K562 (cell line): ENCODE data around the gene EIF3J. TPM values are rescaled to one million over a fixed set of nuclear protein-coding genes. Genes with fewer than 3 reads are reported as not detected.

Source experiments
- ATAC-seq: fragments of 200-7000 bp; cut with Tn5 transposase; 3 replicates; pipeline ENCODE4 v1.9.1; 2020; ENCODE audit warnings: moderate library complexity
- BruUV-seq: library from RNA; stranded (reverse); fragments of 400-500 nt; replicated peaks from 2 replicates; lab custom pipeline; 2021; lab: Mats Ljungman, UMichigan
- CTCF ChIA-PET: fragments of 300-600 bp; formaldehyde crosslinking; extraction: SDS; loops from one replicate; lab custom pipeline; 2021; ENCODE audit warnings: low intra/inter-chr PET ratio; lab: Yijun Ruan, JAX
- POLR2A ChIA-PET: fragments of 300-600, 350-650 bp; sonication (Branson Sonifier 250); formaldehyde crosslinking; extraction: SDS; loops from one replicate; lab custom pipeline; 2021; ENCODE audit warnings: antibody characterized with exemption, inconsistent platforms; lab: Yijun Ruan, JAX
- DNase-seq, 4 experiments: peaks; one replicate each; pipeline versions ENCODE4 v3.0.0 to v3.0.0-alpha.2; 2011 to 2018; ENCODE audit warnings: low spot score in 3 of 4, mixed read lengths in 3 of 4; ENCODE audit errors: extremely low read depth in 1 of 4
- FAIRE-seq: peaks from 2 replicates; lab custom pipeline; 2011; peaks lifted over from hg19 to GRCh38; lab: Jason Lieb, UNC
- H2AFZ ChIP-seq: 2 replicates; pipeline ENCODE4 v1.6.0; 2011; ENCODE audit warnings: low read depth, low read length, control low read depth, inconsistent platforms
- H3K27ac ChIP-seq: fragments of 200-600 bp; 3 replicates; pipeline ENCODE4 v1.8.0; 2011; ENCODE audit warnings: low read depth, mild to moderate bottlenecking, control low read depth, inconsistent platforms, low read length, moderate library complexity, mixed read lengths; ENCODE audit errors: extremely low read depth
- H3K27me3 ChIP-seq, 2 experiments: fragments of 300-600 bp in 1 of 2; 2 replicates in 1 of 2; 3 replicates in 1 of 2; pipeline versions ENCODE4 v1.6.0 to v1.8.0; 2011; ENCODE audit warnings: inconsistent platforms in 2 of 2, low read length in 2 of 2, mild to moderate bottlenecking in 1 of 2, mixed read lengths in 1 of 2, moderate library complexity in 1 of 2; ENCODE audit not compliant: control insufficient read depth in 2 of 2, insufficient read depth in 2 of 2
- H3K36me3 ChIP-seq: fragments of 300-600 bp; 3 replicates; pipeline ENCODE4 v1.8.0; 2011; ENCODE audit warnings: mild to moderate bottlenecking, low read length, inconsistent platforms; ENCODE audit not compliant: control insufficient read depth, insufficient read depth
- H3K4me1 ChIP-seq, 2 experiments: fragments of 200-600 bp in 1 of 2; replicated peaks in 1 of 2; 2 replicates in 1 of 2; 3 replicates in 1 of 2; pipeline versions ENCODE4 v1.5.1 to v1.8.0; 2011; ENCODE audit warnings: inconsistent platforms in 2 of 2, low read length in 2 of 2, mild to moderate bottlenecking in 1 of 2, mixed read lengths in 1 of 2, moderate library complexity in 1 of 2; ENCODE audit not compliant: control insufficient read depth in 2 of 2, insufficient read depth in 2 of 2
- H3K4me2 ChIP-seq: 2 replicates; pipeline ENCODE4 v1.6.1; 2011; ENCODE audit warnings: low read length, control low read depth, inconsistent platforms, mixed read lengths; ENCODE audit not compliant: insufficient read depth
- H3K4me3 ChIP-seq: fragments of 200-600 bp; sonication (generic), shearing (Covaris generic); 2 replicates; pipeline ENCODE4 v1.5.1; 2016; ENCODE audit warnings: control low read depth, inconsistent platforms
- H3K79me2 ChIP-seq: fragments of 200-600 bp; 3 replicates; pipeline ENCODE4 v1.8.0; 2011; ENCODE audit warnings: low read length, inconsistent platforms; ENCODE audit not compliant: control insufficient read depth, insufficient read depth
- H3K9ac ChIP-seq, 2 experiments: 2 replicates each; pipeline versions ENCODE4 v1.6.0 to v1.6.1; 2011; ENCODE audit warnings: low read depth in 2 of 2, low read length in 2 of 2, control low read depth in 1 of 2, inconsistent platforms in 1 of 2, mild to moderate bottlenecking in 1 of 2, mixed read lengths in 1 of 2; ENCODE audit not compliant: insufficient read depth in 1 of 2
- H3K9me1 ChIP-seq: one replicate; pipeline ENCODE4 v1.6.0; 2011; ENCODE audit warnings: inconsistent platforms, mild to moderate bottlenecking, low read length, moderate library complexity; ENCODE audit not compliant: control insufficient read depth, insufficient read depth
- H3K9me3 ChIP-seq: replicated peaks from 2 replicates; pipeline ENCODE4 v1.5.1; 2011; ENCODE audit warnings: low read depth, low read length, inconsistent platforms; ENCODE audit not compliant: control insufficient read depth, insufficient read depth
- H4K20me1 ChIP-seq: replicated peaks from 2 replicates; pipeline ENCODE4 v1.6.1; 2011; ENCODE audit warnings: low read length, inconsistent platforms, mixed read lengths; ENCODE audit not compliant: control insufficient read depth, insufficient read depth
- ATF1 ChIP-seq, 2 experiments: fragments of 450-650 bp in 1 of 2; IDR thresholded peaks; 2 replicates each; pipeline ENCODE4 v1.6.1; 2016; ENCODE audit warnings: missing compliant biosample characterization in 1 of 2, missing genetic modification characterization in 1 of 2
- BHLHE40 ChIP-seq: IDR thresholded peaks from 2 replicates; pipeline ENCODE4 v1.6.1; 2011; ENCODE audit warnings: low read length, improper control_type of control experiment
- KDM5B ChIP-seq: fragments of 200-600 bp; sonication (generic); IDR thresholded peaks from 2 replicates; pipeline ENCODE4 v1.6.1; 2012; ENCODE audit warnings: low read depth, mild to moderate bottlenecking, moderate library complexity, low read length, control low read depth, inconsistent platforms; ENCODE audit not compliant: insufficient replicate concordance
- SMARCE1 ChIP-seq: fragments of 450-650 bp; IDR thresholded peaks from 2 replicates; pipeline ENCODE4 v1.7.1; 2016; ENCODE audit warnings: mild to moderate bottlenecking
- USF1 ChIP-seq: sonication (generic); formaldehyde crosslinking; IDR thresholded peaks from 2 replicates; pipeline ENCODE4 v1.9.0; 2022; ENCODE audit warnings: mild to moderate bottlenecking, missing genetic modification reagents
- WGBS: fragments of 100-300 bp; shearing (Covaris generic); methylation state at CpG from one replicate; pipeline ENCODE4 v1.1.6; 2016; ENCODE audit warnings: low coverage, mixed read lengths; ENCODE audit not compliant: insufficient coverage; ENCODE audit errors: missing lambda C conversion rate; 5-methylcytosine and 5-hydroxymethylcytosine counted together
- in situ Hi-C: fragments of 300-500 bp; cut with MboI; formaldehyde crosslinking; loops from 4 replicates; pipeline ENCODE4 v1.15.0; 2018; ENCODE audit warnings: inconsistent platforms, mixed read lengths
- intact Hi-C: fragments of 100-400 bp; cut with micrococcal nuclease; formaldehyde crosslinking; loops from 2 replicates; pipeline ENCODE4 v1.14.2; 2022
- polyA plus RNA-seq, 8 experiments: library from polyadenylated mRNA; depleted of rRNA in 4 of 8; stranded (reverse) in 5 of 8; unstranded in 3 of 8; fragments of >200 nt; fragmentation: Nextera tagmentation in 2 of 8; fragmentation: Illumina TruSeq in 1 of 8; extraction: Ambion mirVana in 2 of 8; extraction: Trizol in 1 of 8; gene quantifications; 2 replicates each; pipeline versions ENCODE4 v1.2.1 to v1.2.3, GENCODE V29; 2011 to 2014; ENCODE audit warnings: inconsistent platforms in 1 of 8, missing spikeins in 1 of 8
- total RNA-seq, 7 experiments: library from RNA; depleted of rRNA in 6 of 7; stranded (reverse); fragments of >200 nt in 6 of 7; fragmentation: Illumina TruSeq in 2 of 7; extraction: Trizol in 2 of 7; gene quantifications; 2 replicates each; pipeline versions ENCODE4 v1.2.1 to v1.2.3, GENCODE V29; 2011 to 2021; ENCODE audit warnings: low replicate concordance in 1 of 7
- TF ChIP-seq, protein P1 (sequence below): sonication (generic); formaldehyde crosslinking; IDR thresholded peaks from 2 replicates; pipeline ENCODE4 v1.8.1; 2023; ENCODE audit warnings: mild to moderate bottlenecking, missing genetic modification reagents

The EIF3J gene
- total and polyA plus RNA-seq, 9 of the 15 experiments (the other 6 are each of a cell fraction or from before 2014, with no cell fraction given) = 44.2 to 217 (median 151) TPM

DNA sequence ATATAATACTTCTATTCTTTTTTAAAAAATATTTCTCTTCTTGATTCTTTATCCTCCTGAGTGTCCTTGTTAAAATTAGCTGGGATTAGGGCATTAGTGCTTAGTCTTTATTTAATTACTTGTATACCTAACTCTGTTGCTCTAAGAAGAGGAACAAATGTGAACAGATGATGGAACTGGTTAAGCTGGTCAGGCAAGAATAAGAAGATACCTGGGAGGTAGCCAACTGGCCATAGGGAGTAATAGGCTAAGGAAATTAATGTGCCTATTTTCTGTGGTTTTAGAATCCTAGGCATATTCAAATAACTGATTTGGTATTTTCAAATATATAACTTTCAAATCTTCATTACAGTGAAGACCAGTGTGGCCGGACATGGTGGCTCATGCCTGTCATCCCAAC, 54.4 kb downstream of the EIF3J start:
- WGBS = 100% methylated on average over 1 of the region's 1 CpG
- intact Hi-C loops (no loop called here), in situ Hi-C loops (loop anchor here (10.0 kb wide), 1 partner anchor 333 kb away; no protein-coding TSS in a partner anchor)
- CTCF ChIA-PET = no interaction called here
- no peak overlapping the region for H3K4me2 ChIP-seq
- no peak for FAIRE-seq
- no peaks in the 10 kb centered on the region for H3K9me3 ChIP-seq
- H3K27ac ChIP-seq = no peak overlapping the region
- H3K9me1 ChIP-seq = no peaks in the 10 kb centered on the region
- H3K4me1 ChIP-seq = no peaks in the 10 kb centered on the region
- H3K36me3 ChIP-seq = peaks cover 86% of the 10 kb centered on the region; the same call in 2 of the 3 replicates
- H3K4me3 ChIP-seq = no peak overlapping the region
- POLR2A ChIA-PET = interaction anchor here (1.0 kb wide), 1 partner anchor 10 kb away, joined by 3 read pairs; no protein-coding TSS in a partner anchor
- H2AFZ ChIP-seq = no peak overlapping the region
- BruUV-seq = no TSS peak
- DNase-seq = no peak
- TF ChIP-seq SMARCE1 = no peak
- TF ChIP-seq USF1 (CRISPR knock-in tag) = no peak
- no peak for TF ChIP-seq BHLHE40
- TF ChIP-seq KDM5B = no peak
- TF ChIP-seq, protein P1, sequence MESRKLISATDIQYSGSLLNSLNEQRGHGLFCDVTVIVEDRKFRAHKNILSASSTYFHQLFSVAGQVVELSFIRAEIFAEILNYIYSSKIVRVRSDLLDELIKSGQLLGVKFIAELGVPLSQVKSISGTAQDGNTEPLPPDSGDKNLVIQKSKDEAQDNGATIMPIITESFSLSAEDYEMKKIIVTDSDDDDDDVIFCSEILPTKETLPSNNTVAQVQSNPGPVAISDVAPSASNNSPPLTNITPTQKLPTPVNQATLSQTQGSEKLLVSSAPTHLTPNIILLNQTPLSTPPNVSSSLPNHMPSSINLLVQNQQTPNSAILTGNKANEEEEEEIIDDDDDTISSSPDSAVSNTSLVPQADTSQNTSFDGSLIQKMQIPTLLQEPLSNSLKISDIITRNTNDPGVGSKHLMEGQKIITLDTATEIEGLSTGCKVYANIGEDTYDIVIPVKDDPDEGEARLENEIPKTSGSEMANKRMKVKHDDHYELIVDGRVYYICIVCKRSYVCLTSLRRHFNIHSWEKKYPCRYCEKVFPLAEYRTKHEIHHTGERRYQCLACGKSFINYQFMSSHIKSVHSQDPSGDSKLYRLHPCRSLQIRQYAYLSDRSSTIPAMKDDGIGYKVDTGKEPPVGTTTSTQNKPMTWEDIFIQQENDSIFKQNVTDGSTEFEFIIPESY (CRISPR knock-in tag) = no peak
- no peak for TF ChIP-seq ATF1 (CRISPR knock-in tag; IDR thresholded peaks at IDR 0.05)
- no peak for TF ChIP-seq ATF1 (tag; IDR thresholded peaks at IDR 0.05)
- no peaks in the 10 kb centered on the region for H3K79me2 ChIP-seq
- H3K27me3 ChIP-seq = no peaks in the 10 kb centered on the region
- no peak for ATAC-seq
- no peak overlapping the region for H3K9ac ChIP-seq
- no peaks in the 10 kb centered on the region; the same call in 1 of the 2 replicates for H4K20me1 ChIP-seq
